T-helper 1 cell treated with Interleukin-12 subunit alpha and Interleukin-12 subunit beta and Interleukin-4 antibody, amounts not matched to agents 30 ng/mL and 1 ng/mL, for 36 hours (primary cell): ENCODE data around the gene MCIDAS. TPM values are rescaled to one million over a fixed set of nuclear protein-coding genes. Genes with fewer than 3 reads are reported as not detected.

ENCODE experiments used
- intact Hi-C: fragments of 100-400 bp; cut with micrococcal nuclease; formaldehyde crosslinking; loops from one replicate; pipeline ENCODE4 v1.15.1; 2024
- total RNA-seq: library from RNA; stranded (reverse); gene quantifications from 2 replicates; pipeline ENCODE4 v1.2.3, GENCODE V29; 2022

MCIDAS gene
- total RNA-seq, 1 donor from 2014 or later, result not detected

DNA sequence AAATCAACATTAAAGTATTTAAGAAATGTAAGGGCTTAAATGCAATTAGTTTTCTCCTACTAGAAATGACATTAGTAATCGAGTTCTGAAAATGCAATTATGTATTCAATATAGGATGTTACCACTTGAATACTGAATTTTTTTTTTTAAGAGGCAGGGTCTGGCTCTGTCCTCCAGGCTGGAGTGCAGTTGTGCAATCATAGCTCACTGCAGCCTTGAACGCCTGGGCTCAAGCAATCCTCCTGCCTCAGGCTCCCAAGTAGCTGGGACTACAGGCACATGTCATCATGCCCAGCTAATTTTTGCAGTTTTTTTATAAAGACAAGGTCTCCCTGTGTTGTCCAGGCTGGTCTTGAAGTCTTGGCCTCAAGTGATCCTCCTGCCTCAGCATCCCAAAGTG is 55.6 kb downstream of the MCIDAS start:
- intact Hi-C loops, result loop anchor here (5.0 kb wide), 5 partner anchors 236 to 1156 kb away; no protein-coding TSS in a partner anchor

Other genes with a start within 250 kb of the MCIDAS start
- 0.27 and 0.44 TPM in 2 replicates for gene ESM1, start 241.7 kb downstream of the MCIDAS start, total RNA-seq
- 86.4 and 87.7 TPM in 2 replicates for gene GZMK, start 203.1 kb downstream of the MCIDAS start, total RNA-seq
- gene GZMA, start 124.7 kb downstream of the MCIDAS start, total RNA-seq, result 1,575 and 1,584 TPM in 2 replicates
- not detected in 2 replicates for gene GPX8, start 67.1 kb downstream of the MCIDAS start, total RNA-seq
- 0.12 and 0.17 TPM in 2 replicates for gene CDC20B, start 54.1 kb downstream of the MCIDAS start, total RNA-seq
- not detected in 2 replicates for gene CCNO, start 6.3 kb upstream of the MCIDAS start, total RNA-seq
- 20.7 and 21.1 TPM in 2 replicates for gene DHX29, start 80.4 kb upstream of the MCIDAS start, total RNA-seq
- 82.5 and 85.5 TPM in 2 replicates for gene MTREX, start 80.7 kb upstream of the MCIDAS start, total RNA-seq